Left lung (tissue), 10 donors: ENCODE data around the gene PCDHA12. TPM values are rescaled to one million over a fixed set of nuclear protein-coding genes. Genes with fewer than 3 reads are reported as not detected.

Experiments
- ATAC-seq: fragments of 200-7000 bp; cut with Tn5 transposase; one replicate; pipeline ENCODE4 v1.9.1; 2020; ENCODE audit warnings: moderate library complexity
- DNase-seq, 4 donors: peaks; one replicate each; pipeline ENCODE4 v3.0.0-alpha.2; 2013 to 2020
- H3K27ac ChIP-seq, 2 donors: fragments of 200-600 bp; sonication (generic) in 1 of 2; one replicate each; pipeline versions ENCODE4 v1.5.0 to v1.8.0; 2020 to 2021
- H3K27me3 ChIP-seq, 2 donors: fragments of 200-600 bp; sonication (generic) in 1 of 2; one replicate each; pipeline versions ENCODE4 v1.5.0 to v1.8.0; 2020 to 2021
- H3K36me3 ChIP-seq, 2 donors: fragments of 200-600 bp; sonication (generic) in 1 of 2; one replicate each; pipeline versions ENCODE4 v1.5.0 to v1.8.0; 2020 to 2021
- H3K4me1 ChIP-seq, 2 donors: fragments of 200-600 bp; one replicate each; pipeline ENCODE4 v1.8.0; 2021
- H3K4me3 ChIP-seq, 2 donors: fragments of 200-600 bp; sonication (generic) in 1 of 2; one replicate each; pipeline versions ENCODE4 v1.5.0 to v1.8.0; 2020 to 2021; ENCODE audit warnings: mild to moderate bottlenecking in 1 of 2
- H3K9me3 ChIP-seq, 2 donors: fragments of 200-600 bp; sonication (generic) in 1 of 2; one replicate each; pipeline versions ENCODE4 v1.5.0 to v1.8.0; 2020 to 2021
- intact Hi-C, 2 donors: fragments of 100-400 bp; cut with DNase I; formaldehyde crosslinking; loops; one replicate each; pipeline versions ENCODE4 v1.11.2 to v1.14.2; 2022
- polyA plus RNA-seq, 6 donors: library from polyadenylated mRNA; unstranded; fragments of 120-200 nt; gene quantifications; one replicate each; pipeline ENCODE4 v1.2.1, GENCODE V29; 2013; ENCODE audit not compliant: insufficient read length in 6 of 6
- total RNA-seq, 2 donors: library from RNA; stranded (reverse); fragmentation: NEBNext Ultra II Directional; extraction: Animal tissue kit (Norgen Biotek cat#: 25700); gene quantifications; one replicate each; pipeline ENCODE4 v1.2.1, GENCODE V29; 2021
- TF ChIP-seq, protein P1 (sequence below), 2 donors: fragments of 200-600 bp; sonication (generic) in 1 of 2; IDR thresholded peaks; one replicate each; pipeline versions ENCODE4 v1.5.0 to v1.8.0; 2021; ENCODE audit warnings: antibody characterized with exemption in 2 of 2
- donor health status: DM: no; HTN: yes; CAD: no.
- donor health status: DM: no; HTN: no; CAD: no.

Gene PCDHA12
- total and polyA plus RNA-seq, 8 donors, result 0.03 to 7.4 (median 0.07) TPM; not detected in 1

DNA sequence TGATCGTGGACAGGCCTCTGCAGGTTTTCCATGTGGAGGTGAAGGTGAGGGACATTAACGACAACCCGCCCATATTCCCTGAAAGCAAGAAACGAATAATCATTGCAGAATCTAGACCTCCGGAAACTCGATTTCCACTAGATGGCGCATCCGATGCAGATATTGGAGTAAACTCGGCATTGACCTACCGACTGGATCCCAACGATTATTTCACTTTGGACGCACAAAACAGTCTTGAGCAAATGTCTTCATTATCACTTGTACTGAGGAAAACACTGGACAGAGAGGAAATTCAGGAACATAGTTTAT lies 7.4 kb downstream of the PCDHA12 start:
- peaks cover 0 to 25% of the 10 kb centered on the region in 2 donors for H3K9me3 ChIP-seq
- peaks cover 3 to 62% of the 10 kb centered on the region in 2 donors for H3K27me3 ChIP-seq
- no peaks in the 10 kb centered on the region for H3K36me3 ChIP-seq
- peak; percentile 82 for ATAC-seq
- intact Hi-C loops, result loop anchor here in 1 of 2 donors (10.0 kb wide), 1 partner anchor 162 kb away; no protein-coding TSS in a partner anchor
- H3K4me1 ChIP-seq, result no peaks in the 10 kb centered on the region
- H3K27ac ChIP-seq, result no peak overlapping the region
- peak overlapping the region in 1 of 2 donors; percentile 26 for H3K4me3 ChIP-seq
- peak in 1 of 4 donors; percentile 2 for DNase-seq
- TF ChIP-seq, protein P1, sequence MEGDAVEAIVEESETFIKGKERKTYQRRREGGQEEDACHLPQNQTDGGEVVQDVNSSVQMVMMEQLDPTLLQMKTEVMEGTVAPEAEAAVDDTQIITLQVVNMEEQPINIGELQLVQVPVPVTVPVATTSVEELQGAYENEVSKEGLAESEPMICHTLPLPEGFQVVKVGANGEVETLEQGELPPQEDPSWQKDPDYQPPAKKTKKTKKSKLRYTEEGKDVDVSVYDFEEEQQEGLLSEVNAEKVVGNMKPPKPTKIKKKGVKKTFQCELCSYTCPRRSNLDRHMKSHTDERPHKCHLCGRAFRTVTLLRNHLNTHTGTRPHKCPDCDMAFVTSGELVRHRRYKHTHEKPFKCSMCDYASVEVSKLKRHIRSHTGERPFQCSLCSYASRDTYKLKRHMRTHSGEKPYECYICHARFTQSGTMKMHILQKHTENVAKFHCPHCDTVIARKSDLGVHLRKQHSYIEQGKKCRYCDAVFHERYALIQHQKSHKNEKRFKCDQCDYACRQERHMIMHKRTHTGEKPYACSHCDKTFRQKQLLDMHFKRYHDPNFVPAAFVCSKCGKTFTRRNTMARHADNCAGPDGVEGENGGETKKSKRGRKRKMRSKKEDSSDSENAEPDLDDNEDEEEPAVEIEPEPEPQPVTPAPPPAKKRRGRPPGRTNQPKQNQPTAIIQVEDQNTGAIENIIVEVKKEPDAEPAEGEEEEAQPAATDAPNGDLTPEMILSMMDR (IDR thresholded peaks at IDR 0.05), result no peak

DNA sequence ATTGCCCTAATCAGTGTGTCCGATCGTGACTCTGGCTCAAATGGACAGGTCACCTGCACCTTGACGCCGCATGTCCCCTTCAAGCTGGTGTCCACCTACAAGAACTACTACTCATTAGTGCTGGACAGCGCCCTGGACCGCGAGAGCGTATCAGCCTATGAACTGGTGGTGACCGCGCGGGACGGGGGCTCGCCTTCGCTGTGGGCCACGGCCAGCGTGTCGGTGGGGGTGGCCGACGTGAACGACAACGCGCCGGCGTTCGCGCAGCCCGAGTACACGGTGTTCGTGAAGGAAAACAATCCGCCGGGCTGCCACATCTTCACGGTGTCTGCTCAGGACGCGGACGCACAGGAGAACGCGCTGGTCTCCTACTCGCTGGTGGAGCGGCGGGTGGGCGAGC lies 8.3 kb downstream of the PCDHA12 start:
- Histone ChIP-seq H3K27me3 (peaks cover 3 to 58% of the 10 kb centered on the region in 2 donors), H3K9me3 (peaks cover 0 to 22% of the 10 kb centered on the region in 2 donors), H3K4me3 (no peak overlapping the region), H3K36me3 (no peaks in the 10 kb centered on the region), H3K27ac (no peak overlapping the region), H3K4me1 (no peaks in the 10 kb centered on the region)
- no peak for ATAC-seq
- intact Hi-C loops, result loop anchor here in 1 of 2 donors (10.0 kb wide), 1 partner anchor 161 kb away; no protein-coding TSS in a partner anchor
- TF ChIP-seq, protein P1 (IDR thresholded peaks at IDR 0.05), result no peak
- DNase-seq, result no peak

DNA sequence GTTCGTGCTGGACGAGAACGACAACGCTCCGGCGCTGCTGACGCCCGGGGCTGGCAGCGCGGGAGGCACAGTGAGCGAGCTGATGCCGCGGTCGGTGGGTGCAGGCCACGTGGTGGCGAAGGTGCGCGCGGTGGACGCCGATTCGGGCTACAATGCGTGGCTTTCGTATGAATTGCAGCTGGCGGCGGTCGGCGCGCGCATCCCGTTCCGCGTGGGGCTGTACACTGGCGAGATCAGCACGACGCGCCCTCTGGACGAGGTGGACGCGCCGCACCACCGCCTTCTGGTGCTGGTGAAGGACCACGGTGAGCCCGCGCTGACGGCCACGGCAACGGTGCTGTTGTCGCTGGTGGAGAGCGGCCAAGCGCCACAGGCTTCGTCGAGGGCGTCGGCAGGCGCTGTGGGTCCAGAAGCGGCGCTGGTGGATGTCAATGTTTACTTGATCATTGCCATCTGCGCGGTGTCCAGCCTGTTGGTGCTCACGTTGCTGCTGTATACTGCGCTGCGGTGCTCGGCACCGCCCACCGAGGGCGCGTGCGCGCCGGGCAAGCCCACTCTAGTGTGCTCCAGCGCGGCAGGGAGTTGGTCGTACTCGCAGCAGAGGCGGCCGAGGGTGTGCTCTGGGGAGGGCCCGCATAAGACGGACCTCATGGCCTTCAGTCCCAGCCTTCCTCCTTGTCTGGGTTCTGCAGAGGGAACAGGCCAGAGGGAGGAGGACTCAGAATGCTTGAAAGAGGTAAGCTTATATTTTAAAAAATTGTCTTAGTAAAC lies 9.0 kb downstream of the PCDHA12 start:
- Histone ChIP-seq H3K36me3 (no peaks in the 10 kb centered on the region), H3K27me3 (peaks cover 3 to 51% of the 10 kb centered on the region in 2 donors), H3K4me1 (no peaks in the 10 kb centered on the region), H3K27ac (no peak overlapping the region), H3K4me3 (no peak overlapping the region), H3K9me3 (peaks cover 0 to 22% of the 10 kb centered on the region in 2 donors)
- ATAC-seq, result no peak
- no peak for DNase-seq
- intact Hi-C loops, result loop anchor here in 1 of 2 donors (10.0 kb wide), 1 partner anchor 161 kb away; no protein-coding TSS in a partner anchor
- TF ChIP-seq, protein P1 (IDR thresholded peaks at IDR 0.05), result no peak

DNA sequence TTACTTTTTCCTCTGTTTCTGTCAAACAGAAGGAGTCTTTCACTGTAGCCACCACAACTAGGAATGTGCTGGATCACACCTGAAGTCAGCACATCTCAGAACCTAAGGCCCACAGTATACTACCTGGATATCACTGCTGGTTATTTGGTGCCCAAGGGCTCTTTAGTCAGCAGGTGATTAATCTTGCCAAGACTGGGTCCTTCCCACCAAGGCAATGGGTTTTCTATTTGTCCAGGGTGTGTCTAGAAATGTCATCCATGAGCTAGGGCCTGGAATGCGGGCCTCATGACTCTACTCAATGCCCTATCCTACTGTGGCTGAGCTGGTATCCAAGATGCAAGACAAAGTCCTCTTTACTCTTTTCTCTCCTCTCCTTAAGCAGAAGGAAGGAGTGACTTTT lies 41.2 kb downstream of the PCDHA12 start:
- no peak for DNase-seq
- TF ChIP-seq, protein P1 (IDR thresholded peaks at IDR 0.05), result no peak
- H3K27ac ChIP-seq, result no peak overlapping the region

DNA sequence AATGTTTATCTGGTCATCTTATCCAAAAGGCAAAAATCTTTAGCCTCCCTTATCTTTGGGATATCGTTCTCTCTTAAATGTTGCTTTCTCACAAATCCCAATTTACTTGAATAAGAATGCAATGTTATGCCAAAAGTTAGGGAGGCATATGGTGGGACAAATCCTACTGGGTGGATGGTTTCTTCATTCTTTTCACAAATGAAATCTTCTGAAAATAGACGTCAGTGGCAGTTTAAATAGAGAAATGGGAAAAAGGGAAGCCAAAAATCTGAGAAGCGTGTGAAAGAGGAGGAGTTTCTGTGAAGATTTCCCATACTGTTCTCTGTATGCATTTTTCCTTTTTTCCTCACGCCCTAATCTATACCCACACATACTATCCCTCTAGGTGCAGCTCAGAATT lies 48.5 kb downstream of the PCDHA12 start:
- intact Hi-C loops, result no loop called here
- Histone ChIP-seq H3K4me3 (no peak overlapping the region), H3K4me1 (peaks cover 0 to 5% of the 10 kb centered on the region in 2 donors), H3K9me3 (peaks cover 0 to 1% of the 10 kb centered on the region in 2 donors), H3K27ac (no peak overlapping the region), H3K36me3 (no peaks in the 10 kb centered on the region), H3K27me3 (peaks cover 4 to 62% of the 10 kb centered on the region in 2 donors)
- TF ChIP-seq, protein P1 (IDR thresholded peaks at IDR 0.05), result no peak
- DNase-seq (no peak), ATAC-seq (no peak)

More for the DNA sequence above, 41.2 kb downstream of the PCDHA12 start:
- no peaks in the 10 kb centered on the region for H3K4me1 ChIP-seq
- H3K4me3 ChIP-seq, result no peak overlapping the region
- no peaks in the 10 kb centered on the region for H3K36me3 ChIP-seq
- intact Hi-C loops, result no loop called here
- no peaks in the 10 kb centered on the region for H3K27me3 ChIP-seq
- peaks cover 0 to 24% of the 10 kb centered on the region in 2 donors for H3K9me3 ChIP-seq
- no peak for ATAC-seq
